ENCODE measurements around the gene BNIPL.

GRCh38 chr1:151048645-151049032, 12.3 kb downstream of the BNIPL start:
- TF ChIP-seq CTCF (IDR thresholded peaks at IDR 0.05) (peak in 1 of 4 donors; percentile 42), POLR2A (IDR thresholded peaks at IDR 0.05) (no peak)
